Measurements from ENCODE around the gene PHF13.

- no peak for TF ChIP-seq EZH2 (IDR thresholded peaks at IDR 0.05; ENCODE audit: insufficient read depth, poor library complexity, severe bottlenecking)
- TF ChIP-seq EZH2phosphoT487 (IDR thresholded peaks at IDR 0.05; ENCODE audit: insufficient read depth, low read depth) = no peak
These were observed 40.7 kb upstream of the PHF13 start for GRCh38 chr1:6572653-6573383.
